Muscle of arm (tissue), 14 donors: ENCODE measurements around the gene SH2D5. TPM values are rescaled to one million over a fixed set of nuclear protein-coding genes. Genes with fewer than 3 reads are reported as not detected.
A peak's percentile ranks its signal among the peaks of the same experiment; 100 is the strongest.

Experiments used
- DNase-seq: peaks from one replicate; pipeline ENCODE4 v3.0.0-alpha.2; 2013
- long read RNA-seq, 11 donors: transcript quantifications; one replicate each; lab custom pipeline, GENCODE V29; 2026
- polyA plus RNA-seq, 12 donors: library from polyadenylated mRNA; unstranded; fragments of 120-200 nt; gene quantifications; one replicate each; pipeline ENCODE4 v1.2.1, GENCODE V29; 2013; ENCODE audit not compliant: insufficient read length in 12 of 12

Gene SH2D5
- under 1 TPM in 10 of 12 donors, not detected in 2; 0.10 to 0.62 (median 0.38) TPM for polyA plus RNA-seq
- long read RNA-seq, donor 1, result 0 reads
- long read RNA-seq, donor 2, result 0 reads
- long read RNA-seq, donor 3, result 0 reads
- long read RNA-seq, donor 4, result 0 reads
- long read RNA-seq, donor 5, result 0 reads
- long read RNA-seq, donor 6, result 0 reads
- long read RNA-seq, donor 7, result 0 reads
- long read RNA-seq, donor 8, result 0 reads
- long read RNA-seq, donor 9, result 0 reads
- long read RNA-seq, donor 10, result 0 reads
- long read RNA-seq, donor 11, result 0 reads

DNA sequence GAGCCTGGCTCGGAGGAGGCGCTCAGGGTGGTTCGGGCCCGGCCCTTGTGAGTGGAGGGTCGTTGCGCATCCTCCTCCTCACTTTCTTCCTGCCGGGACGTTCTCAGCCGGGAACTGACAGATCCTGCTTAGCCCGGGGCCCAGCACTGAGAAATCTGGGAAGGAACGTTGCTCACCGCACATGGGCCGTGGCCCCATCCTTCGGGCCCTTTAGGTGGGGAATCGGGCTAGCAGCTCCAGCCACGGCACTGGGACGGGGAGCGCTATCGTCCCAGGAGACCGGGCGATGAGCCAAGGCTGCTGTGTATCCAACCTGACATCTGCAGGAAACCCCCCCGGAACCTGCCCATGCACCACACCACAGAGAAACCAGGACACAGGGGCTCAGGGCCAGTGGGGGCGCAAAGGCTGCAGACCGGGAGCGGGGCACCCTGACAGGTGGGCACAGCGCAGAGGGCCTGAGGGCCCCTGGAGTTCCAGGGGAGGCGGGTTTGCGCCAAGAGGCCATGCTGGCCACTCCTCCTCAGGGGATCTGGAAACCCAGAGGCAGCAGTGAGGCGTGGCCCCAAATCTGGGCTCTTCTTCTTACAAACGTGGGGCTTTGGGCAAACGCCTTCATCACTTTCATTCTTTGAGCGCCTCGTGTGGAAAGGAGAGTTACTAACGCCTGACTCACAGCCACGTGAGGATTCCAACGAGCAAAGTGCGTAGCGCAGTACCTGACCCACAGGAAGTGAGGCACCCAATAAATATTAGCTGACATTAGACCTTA, at the start of gene SH2D5:
Gene SH2D5, minus strand, starts transcription at position 116 of the 772 bp plus-strand sequence. CDS start 4,659 bp downstream, outside the sequence.
- DNase-seq, result peak; percentile 57

DNA sequence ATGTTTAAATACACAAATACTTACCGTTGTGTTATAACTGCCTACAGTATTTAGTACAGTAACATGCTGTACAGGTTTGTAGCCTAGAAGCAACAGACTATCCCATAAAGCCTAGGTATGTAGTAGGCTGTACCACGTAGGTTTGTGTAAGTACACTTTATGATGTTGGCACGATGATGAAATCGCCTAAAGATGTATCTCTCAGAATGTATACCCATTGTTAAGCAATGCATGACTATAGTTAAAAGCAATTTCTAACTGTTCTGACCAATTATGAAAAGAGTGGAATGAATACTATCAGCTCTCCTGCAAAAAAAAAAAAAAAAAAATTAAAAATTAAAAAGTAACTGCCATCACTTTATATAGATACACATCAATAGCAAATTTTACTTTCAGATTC, 43.2 kb upstream of the SH2D5 start:
- DNase-seq, result no peak

DNA sequence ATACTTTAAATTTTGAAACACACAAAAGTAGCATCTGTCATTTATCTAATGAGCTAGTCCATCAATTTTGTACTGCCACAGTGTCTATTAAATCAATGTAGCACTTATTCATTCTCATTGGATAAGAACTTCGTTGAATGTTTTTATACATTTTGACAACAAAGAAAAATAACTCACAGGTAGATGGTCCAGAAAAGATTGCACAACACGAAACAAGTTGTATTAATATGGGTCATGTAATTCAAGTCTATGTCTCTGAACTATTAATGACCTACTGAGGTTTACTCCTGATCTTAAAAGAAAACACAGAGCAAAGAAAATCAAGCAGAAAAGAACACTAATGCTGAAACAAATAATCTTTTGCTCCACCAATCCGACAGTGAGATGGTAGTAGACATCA, 39.3 kb upstream of the SH2D5 start:
- no peak for DNase-seq

DNA sequence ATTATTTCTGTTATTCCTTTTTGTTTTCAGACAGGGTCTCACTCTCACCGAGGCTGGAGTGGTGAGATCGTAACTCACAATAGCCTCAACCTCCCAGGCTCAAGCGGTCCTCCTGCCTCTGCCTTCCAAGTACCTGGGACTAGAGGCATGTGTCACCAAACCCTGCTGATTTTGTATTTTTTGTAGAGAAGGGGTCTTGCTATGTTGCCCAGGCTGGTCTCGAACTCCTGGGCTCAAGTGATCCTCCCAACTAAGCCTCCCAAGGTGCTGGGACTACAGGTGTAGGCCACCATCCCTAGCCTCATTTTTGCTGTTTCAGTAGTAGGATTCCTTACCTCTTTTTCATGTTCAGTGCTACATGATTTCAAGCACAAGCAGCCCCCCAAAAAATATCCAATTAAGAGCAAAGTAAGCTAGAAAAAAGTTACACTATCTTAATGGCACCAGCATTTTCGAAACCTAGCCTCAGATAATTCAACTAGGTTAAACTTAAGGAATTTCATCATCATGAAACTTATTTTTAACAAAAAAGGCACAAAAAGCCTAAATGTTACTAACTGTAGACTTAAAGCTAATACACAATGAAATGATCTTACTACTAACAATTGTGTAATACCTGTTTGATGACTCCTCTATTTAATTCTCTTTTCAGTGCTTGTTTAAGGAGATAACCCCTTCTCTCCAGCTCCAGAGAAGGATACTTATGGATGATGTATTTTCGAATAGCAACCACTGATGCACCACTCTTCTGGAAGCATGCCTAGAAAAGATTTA, 38.0 kb upstream of the SH2D5 start:
- DNase-seq, result no peak

DNA sequence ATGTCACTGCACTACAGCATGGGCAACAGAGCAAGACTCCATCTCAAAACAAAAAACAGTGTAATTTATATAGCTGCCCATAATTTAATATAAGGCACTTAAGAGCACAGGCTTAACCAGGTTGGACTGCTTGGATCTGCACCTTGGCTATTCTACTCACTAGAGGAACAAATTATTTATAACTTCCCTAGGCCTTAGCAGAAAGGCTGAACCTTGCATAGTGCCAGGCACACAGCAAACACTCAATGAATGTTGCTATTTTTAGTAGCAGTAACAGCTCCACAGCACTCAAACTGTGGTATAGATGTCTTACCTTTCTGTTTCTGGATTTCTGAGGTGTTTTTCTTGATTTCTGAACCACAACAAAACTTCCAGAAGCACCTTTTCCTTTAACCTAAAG, 34.8 kb upstream of the SH2D5 start:
- DNase-seq, result no peak

DNA sequence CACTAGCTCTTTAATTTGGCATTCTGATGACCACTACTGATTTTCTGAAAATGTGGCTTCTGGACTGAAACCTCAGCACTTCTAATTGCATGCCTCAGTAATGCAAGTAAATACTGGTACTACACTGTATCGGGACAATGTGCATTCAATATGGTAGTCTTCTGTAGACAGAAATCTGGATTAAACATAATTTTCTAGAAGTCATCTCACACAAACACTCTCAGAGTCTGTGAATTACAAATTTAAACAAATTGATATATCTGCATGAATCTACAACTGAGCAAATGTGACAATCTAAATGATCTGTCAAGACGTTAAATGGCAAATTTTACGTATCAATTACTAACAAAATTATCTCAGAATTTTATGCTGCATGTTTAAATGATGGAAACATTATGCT, 30.9 kb upstream of the SH2D5 start:
- DNase-seq, result no peak

DNA sequence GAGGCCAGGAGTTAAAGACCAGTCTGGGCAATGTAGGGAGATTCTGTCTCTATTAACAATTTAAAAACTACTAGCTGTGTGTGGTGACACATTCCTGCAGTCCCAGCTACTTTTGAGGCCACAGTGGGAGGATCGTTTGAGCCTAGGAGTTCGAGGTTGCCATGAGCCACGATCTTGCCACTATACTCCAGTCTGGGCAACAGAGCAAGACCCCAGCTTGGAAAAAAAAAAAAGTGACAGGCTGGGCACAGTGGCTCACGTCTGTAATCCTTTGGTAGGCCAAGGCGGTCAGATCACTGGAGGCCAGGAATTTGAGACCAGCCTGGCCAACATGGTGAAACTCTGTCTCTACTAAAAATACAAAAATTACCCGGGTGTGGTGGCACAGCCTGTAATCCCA, 27.8 kb upstream of the SH2D5 start:
- DNase-seq, result no peak

DNA sequence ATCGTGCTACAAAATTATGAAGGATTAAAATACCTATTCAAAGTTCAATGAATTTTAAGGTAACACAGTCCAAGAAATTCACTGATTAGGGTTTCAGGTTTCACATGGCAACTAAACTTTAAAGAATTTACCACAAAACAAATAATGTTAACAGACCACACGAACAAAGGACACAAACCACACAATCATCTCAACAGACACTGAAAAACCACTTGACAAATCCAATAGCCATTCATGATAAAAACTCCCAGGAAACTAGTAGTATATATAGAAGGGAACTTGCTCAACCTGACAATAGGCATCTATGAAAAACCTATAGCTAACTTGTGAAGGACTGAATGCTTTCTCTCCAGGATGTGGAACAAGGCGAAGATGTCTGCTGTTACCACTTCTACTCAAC, 21.1 kb upstream of the SH2D5 start:
- no peak for DNase-seq

DNA sequence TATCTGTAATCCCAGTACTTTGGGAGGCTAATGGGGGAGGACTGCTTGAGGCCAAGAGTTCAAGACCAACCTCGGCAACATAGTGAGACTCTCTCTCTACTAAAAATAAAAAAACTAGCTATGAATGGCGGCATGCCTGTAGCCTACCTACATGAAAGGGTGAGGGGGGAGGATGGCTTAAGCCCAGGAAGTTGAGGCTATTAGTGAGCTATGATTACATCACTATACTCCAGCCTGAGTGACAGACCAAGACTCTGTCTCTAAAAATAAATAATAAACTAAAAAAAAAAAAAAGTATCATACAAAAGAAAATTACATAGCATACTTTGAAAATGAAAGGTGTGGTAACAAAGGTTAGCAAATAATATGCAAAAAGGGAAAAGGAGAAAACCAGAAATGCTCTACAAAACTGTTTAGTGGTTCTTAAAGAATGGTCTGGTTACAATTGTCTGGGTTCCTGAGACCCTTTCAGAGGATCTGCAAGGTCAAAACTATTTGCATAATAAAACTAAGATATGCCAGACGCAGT, 19.0 kb upstream of the SH2D5 start:
- DNase-seq, result no peak

DNA sequence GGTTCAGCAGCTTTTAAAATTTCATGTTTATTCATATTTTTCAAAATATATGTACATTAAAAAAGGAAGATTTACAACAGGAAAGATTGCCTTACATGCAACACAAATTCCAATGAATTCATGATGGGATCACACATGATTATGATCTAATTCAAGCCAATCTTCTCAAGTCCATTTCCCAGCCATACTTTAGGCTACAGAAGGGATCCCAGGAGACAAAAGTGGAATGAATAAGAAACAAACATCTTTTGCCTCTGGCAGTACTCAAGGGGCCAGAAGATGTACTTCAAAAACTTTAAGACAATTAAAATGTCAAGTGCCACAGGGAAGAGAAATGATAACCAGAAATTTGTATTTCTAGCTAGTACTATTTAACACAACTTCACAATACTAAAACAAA, 10.2 kb upstream of the SH2D5 start:
- no peak for DNase-seq

DNA sequence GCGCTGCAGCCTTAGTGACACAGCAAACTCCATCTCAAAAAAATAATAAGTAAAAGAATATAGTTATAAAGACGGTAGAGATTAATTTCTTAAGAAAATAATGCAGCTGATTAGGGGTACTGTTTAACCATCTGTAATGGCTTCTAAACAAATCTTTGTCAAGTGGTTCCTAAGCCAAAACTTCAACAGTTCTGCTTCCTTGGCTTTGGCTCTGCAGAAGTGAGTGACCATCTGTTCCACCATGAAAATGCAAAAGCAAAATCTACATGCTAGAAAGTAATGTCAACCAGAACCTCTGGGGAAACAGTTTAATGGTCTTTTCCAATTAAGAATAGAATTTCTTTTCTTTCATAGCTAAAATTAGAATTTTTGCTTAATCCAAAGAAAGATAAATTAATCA, 8.3 kb upstream of the SH2D5 start:
- no peak for DNase-seq

DNA sequence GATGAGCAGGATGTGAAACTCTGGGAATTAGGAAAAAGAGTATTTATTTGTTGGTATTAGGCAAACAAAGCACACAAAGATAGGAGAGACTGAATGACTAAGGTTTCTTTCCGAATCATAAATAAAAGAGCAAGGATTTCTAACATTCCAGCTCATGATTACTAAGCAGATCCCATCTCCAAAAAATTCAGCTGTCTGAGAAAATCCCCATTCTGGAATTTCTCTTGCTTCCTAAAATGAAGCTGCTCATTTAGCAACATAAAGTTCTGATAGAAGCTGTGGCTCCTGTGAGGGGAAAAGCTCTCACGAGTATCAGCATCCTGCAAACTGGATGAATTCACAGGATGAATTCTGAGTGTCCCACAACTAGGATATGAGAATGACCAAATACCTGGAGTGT, 6.7 kb upstream of the SH2D5 start:
- no peak for DNase-seq

DNA sequence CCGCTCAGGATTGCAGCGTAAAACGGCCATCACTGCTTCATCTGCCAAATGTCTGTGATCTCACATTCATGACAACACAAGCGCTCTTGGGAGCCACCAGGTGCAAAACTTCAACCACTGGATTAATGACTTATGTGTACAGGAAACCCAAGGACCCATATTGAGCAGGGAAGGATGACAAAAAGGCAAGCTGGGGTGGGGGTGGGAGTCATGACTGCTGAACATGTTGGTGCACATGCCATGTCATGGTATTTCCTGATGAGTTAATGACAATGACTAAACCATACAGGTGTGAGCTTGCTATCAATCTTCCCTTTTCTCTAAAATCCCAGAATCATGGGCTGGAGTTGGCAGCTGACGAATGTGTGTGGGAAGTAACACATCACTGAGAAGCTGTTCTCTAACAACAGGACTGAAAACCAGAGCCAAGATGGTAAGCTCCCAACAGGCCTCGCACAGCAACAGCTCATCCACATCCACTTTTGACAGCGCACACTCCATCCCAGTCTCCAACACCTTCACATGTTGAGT, 3.1 kb upstream of the SH2D5 start:
- no peak for DNase-seq

DNA sequence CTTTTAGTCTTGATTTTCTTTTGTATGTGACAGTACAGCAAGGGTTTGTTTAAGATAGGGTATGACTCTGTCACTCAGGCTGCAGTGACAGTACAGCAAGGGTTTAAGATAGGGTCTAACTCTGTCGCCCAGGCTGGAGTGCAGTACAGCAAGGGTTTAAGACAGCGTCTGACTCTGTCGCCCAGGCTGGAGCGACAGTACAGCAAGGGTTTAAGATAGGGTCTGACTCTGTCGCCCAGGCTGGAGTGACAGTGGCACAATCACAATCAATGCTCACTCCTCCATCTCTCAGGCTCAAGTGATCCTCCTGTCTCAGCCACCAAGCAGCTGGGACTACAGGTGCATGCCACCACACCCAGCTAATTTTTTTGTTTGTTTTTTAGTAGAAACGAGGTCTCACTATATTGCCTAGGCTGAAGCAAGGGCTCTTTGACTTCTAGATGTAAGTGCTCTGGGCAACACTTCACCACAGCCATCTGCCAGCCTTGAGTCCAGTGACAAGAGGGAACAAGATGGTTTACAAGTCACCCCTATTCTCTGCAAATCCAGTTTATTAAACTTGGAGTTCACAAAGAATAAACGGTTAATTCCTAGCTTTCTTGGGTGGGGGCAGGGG, 965 bp upstream of the SH2D5 start:
- DNase-seq, result no peak

DNA sequence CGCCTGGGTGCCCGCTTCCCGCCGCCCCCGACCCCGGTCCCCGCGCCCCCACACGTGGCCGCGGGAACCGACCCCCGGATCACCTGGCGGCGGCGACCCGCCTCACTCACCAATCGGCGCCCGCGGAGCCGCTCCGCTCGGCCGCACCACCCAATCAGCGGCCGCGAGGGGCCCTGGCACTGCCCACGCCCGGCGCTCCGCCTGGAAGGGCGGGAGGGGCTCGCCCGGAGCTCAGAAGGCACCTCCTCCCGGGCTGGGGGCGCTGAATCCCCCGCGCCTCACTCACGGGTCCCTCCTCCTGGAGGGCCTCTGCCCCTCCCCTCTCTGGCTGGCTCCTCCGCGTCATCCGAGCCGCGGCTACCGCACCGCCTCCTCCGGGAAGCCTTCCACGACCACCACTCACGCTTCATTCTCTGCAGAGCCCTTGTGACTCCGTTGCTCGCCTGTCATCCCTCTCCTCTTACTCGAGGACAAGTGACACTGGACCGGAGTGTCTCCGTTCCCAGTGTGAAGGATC, 374 bp downstream of the SH2D5 start:
- peak; percentile 19 for DNase-seq

DNA sequence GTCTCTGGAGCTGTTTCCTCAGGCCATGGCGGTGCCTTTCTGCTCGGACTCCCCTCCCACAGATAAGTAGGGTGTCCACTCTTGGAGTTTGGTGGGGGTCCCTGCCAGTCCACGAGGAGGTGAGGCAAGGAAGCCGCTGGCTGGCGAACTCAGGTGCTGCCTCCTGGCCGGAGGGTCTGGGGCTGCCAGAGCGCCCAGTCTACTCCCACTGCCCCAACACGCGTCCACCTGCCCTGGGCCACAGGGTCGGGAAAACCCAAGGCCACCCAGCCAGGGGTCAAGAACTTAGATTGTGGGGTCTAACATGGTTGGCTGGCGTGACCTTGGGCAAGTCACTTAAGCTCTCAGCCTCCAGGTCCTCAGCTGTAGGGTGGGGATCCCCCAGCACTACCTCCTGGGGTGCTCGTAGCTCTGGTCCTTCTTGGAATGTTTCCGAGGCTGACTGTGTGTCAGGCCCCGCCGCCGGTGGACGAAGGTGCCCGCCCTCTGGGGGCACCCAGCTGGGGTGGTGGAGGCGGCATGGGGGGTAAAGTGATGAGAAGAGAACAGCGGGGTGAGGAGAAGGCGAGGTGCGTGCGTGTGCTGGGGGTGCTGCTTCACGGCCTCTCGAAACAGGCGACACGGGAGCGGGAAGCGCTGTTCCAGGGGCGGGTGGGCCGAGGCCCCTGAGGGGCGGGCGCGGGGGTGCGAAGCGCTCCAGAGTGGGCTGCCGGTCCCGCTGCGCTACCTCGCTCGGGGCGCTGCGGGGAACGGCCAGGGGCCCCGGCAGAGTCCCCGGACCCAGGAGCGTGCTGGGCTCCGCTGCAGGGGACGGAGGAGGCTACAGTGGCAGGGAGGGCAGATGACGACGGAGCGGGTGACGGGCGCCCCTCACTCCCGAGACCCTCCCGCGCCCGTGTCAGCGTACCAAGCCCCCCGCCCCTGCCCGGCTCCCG, 1.2 kb downstream of the SH2D5 start:
- DNase-seq, result no peak

DNA sequence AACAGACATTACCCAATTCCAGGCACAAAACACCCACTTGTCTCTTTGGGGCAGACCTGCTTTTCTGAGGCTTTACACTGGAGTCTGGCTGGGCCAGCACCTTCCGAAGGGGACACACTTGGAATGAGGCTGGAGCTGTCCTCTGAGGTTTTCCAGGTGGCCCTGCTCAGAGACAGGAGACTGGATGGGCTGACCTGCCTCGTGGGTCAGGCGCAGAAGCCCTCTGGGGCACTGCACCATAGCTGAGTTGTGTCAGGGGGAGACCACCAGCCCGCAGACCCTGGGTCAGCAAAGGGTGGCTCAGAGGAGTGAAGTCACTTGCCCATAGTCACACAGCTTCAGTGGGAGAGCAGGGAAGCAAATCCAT, 1.8 kb downstream of the SH2D5 start:
- DNase-seq, result no peak

DNA sequence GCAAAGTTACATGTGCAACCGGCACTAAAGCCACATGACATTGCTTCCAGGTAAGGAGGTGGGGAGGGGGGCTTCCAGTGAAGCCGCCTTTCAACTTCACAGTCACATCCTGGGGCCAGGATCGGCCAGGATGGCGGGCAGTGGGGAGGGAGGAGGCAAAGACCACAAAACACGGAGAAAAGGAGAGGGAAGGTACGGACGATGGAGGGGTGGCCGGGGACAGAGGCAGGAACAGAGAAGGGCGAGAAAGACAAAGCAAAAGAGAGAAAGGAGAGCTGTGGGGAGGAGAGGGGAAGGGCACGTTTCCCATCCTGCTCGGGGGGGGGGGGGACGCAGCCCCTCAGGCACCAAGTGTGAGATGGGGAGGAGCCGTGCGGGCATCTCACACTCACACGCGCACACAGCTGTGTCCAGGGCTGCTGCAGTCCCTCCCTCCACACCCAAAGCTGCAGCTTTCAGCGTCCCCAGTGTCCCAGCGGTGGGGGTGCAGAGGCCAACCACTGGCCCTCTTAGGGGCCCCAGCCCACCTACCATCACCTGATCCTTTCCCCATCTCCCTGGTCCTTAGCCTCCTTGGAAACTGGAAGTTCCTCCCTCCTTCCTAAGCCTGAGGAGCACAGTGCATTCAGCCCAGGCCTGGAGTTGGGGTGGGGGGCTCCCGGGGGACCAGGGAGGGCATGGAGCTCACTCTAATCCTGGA, 2.4 kb downstream of the SH2D5 start:
- no peak for DNase-seq

DNA sequence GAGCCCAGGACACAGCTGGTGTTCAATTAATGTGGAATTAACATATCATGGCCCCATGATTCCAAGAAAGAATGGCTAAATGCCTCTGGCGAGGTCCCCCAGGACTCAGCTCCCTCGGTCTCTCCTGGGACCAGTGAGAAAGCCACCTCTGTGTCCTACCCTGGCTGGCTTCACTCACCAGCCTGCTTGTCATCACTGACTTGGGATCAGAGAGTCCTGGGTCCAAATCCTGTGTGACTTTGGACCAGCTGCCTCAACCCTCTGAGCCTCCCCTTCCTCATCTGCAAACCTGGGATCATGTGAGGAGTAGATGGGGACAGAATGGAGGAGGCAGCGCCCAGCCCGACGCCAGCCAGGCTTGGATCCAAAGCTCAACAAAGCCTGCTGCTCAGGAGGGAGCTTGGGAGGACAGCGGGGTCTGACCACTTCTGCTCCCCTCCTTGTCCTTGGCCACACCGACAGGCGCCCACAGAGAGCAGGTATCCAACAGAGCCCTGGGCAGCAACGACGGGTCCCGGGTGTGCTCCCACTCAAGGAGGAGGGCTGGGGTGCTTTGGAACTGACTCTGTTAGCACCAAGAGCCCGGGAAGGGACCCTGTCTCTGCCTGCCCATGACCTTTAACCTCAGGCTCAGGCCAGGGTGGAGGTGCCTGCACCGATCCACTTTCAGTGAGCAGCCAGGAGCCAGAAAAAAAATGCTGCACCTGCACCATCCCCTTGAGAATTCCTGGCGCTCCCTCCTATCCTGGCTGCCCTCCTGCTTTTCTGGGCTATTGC, 3.2 kb downstream of the SH2D5 start:
- no peak for DNase-seq
